HG02798 (cell line): ENCODE results near the gene CNTN5.
A peak's percentile ranks its signal among the peaks of the same experiment; 100 is the strongest.

Experiments used
- ATAC-seq: cut with Tn5 transposase; IDR thresholded peaks from one replicate; pipeline ENCODE4 v1.9.1; 2021; ENCODE audit warnings: mild to moderate bottlenecking; ENCODE audit not compliant: unreplicated experiment, poor library complexity

CNTN5 gene

GRCh38 chr11:99584830-99585229 is 564.1 kb downstream of the CNTN5 start:
- no peak for ATAC-seq

GRCh38 chr11:99585606-99586005 is 564.9 kb downstream of the CNTN5 start:
- no peak for ATAC-seq

- no peak for ATAC-seq
Observed at GRCh38 chr11:99589771-99590170, 569.0 kb downstream of the CNTN5 start.

- no peak for ATAC-seq
Observed at GRCh38 chr11:99592266-99592665, 571.5 kb downstream of the CNTN5 start.

- ATAC-seq, result no peak
Observed at GRCh38 chr11:99593197-99593596, 572.4 kb downstream of the CNTN5 start.

- ATAC-seq, result no peak
Observed at GRCh38 chr11:99601179-99601578, 580.4 kb downstream of the CNTN5 start.

GRCh38 chr11:99614352-99614751 is 593.6 kb downstream of the CNTN5 start:
- ATAC-seq, result no peak

- ATAC-seq, result no peak
Observed at GRCh38 chr11:99630629-99631028, 609.9 kb downstream of the CNTN5 start.

GRCh38 chr11:99631618-99632017 is 610.9 kb downstream of the CNTN5 start:
- ATAC-seq, result peak; percentile 41

- no peak for ATAC-seq
Observed at GRCh38 chr11:99632969-99633368, 612.2 kb downstream of the CNTN5 start.

- no peak for ATAC-seq
Observed at GRCh38 chr11:99634581-99634980, 613.8 kb downstream of the CNTN5 start.

GRCh38 chr11:99638073-99638553 is 617.4 kb downstream of the CNTN5 start:
- peak; percentile 55 for ATAC-seq

- ATAC-seq, result no peak
Observed at GRCh38 chr11:99640671-99641070, 619.9 kb downstream of the CNTN5 start.

- ATAC-seq, result no peak
Observed at GRCh38 chr11:99645934-99646333, 625.2 kb downstream of the CNTN5 start.

GRCh38 chr11:99670067-99670676 is 649.4 kb downstream of the CNTN5 start:
- ATAC-seq, result no peak

- ATAC-seq, result no peak
Observed at GRCh38 chr11:99671808-99672409, 651.2 kb downstream of the CNTN5 start.

- no peak for ATAC-seq
Observed at GRCh38 chr11:99676292-99676691, 655.5 kb downstream of the CNTN5 start.

GRCh38 chr11:99682171-99682570 is 661.4 kb downstream of the CNTN5 start:
- no peak for ATAC-seq

- ATAC-seq, result no peak
Observed at GRCh38 chr11:99682646-99683045, 661.9 kb downstream of the CNTN5 start.

- ATAC-seq, result peak; percentile 59
Observed at GRCh38 chr11:99683933-99684332, 663.2 kb downstream of the CNTN5 start.

GRCh38 chr11:99686838-99687237 is 666.1 kb downstream of the CNTN5 start:
- no peak for ATAC-seq

- ATAC-seq, result no peak
Observed at GRCh38 chr11:99687320-99687719, 666.6 kb downstream of the CNTN5 start.
